VCaP (cell line): ENCODE data around the gene ZNF440.
A peak's percentile ranks its signal among the peaks of the same experiment; 100 is the strongest.
"Not testable (repeated sequence)": the region's sequence is repeated elsewhere in the genome, so short reads cannot be mapped to it uniquely, and the experiment has no call there.

Experiments
- H3K27ac ChIP-seq: fragments of 450-650 bp; 2 replicates; pipeline ENCODE4 v1.5.1; 2017
- TF ChIP-seq, protein P1 (sequence below): fragments of 450-650 bp; conservative IDR thresholded peaks from 2 replicates; pipeline ENCODE4 v1.5.1; 2017; ENCODE audit warnings: mild to moderate bottlenecking, moderate library complexity

ZNF440 gene

DNA sequence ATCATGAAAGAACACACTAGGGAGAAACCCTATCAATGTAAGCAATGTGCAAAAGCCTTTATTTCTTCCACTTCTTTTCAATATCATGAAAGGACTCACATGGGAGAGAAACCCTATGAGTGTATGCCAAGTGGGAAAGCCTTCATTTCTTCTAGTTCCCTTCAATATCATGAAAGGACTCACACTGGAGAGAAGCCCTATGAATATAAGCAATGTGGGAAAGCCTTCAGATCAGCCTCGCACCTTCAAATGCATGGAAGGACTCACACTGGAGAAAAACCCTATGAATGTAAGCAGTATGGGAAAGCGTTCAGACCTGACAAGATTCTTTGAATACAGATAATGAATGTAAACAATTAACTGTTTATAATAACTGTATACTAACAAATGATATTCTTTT, 19.5 kb downstream of the ZNF440 start:
- no peak overlapping the region for H3K27ac ChIP-seq
- TF ChIP-seq, protein P1, sequence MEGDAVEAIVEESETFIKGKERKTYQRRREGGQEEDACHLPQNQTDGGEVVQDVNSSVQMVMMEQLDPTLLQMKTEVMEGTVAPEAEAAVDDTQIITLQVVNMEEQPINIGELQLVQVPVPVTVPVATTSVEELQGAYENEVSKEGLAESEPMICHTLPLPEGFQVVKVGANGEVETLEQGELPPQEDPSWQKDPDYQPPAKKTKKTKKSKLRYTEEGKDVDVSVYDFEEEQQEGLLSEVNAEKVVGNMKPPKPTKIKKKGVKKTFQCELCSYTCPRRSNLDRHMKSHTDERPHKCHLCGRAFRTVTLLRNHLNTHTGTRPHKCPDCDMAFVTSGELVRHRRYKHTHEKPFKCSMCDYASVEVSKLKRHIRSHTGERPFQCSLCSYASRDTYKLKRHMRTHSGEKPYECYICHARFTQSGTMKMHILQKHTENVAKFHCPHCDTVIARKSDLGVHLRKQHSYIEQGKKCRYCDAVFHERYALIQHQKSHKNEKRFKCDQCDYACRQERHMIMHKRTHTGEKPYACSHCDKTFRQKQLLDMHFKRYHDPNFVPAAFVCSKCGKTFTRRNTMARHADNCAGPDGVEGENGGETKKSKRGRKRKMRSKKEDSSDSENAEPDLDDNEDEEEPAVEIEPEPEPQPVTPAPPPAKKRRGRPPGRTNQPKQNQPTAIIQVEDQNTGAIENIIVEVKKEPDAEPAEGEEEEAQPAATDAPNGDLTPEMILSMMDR: no peak

DNA sequence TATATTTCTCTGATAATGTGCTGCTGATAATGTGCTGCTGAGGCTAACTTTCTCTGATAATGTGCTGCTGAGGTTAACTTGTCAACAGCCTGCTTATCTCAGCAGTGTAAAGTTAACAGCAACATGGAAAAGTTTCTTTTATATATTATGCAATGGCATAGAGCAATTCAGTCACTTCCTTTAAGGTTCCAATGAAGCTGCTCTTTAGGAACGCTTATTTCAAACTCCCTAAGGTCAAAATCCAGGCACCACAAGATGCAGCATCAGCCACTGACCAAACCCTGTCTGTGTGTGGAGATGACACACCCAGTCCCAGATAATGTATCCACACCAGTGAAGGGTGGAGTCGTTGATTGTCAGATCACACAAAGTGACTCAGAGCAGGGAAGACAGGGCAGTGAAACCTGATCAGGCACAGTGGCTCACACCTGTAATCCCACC, 21.6 kb downstream of the ZNF440 start:
- not testable (repeated sequence) for H3K27ac ChIP-seq

DNA sequence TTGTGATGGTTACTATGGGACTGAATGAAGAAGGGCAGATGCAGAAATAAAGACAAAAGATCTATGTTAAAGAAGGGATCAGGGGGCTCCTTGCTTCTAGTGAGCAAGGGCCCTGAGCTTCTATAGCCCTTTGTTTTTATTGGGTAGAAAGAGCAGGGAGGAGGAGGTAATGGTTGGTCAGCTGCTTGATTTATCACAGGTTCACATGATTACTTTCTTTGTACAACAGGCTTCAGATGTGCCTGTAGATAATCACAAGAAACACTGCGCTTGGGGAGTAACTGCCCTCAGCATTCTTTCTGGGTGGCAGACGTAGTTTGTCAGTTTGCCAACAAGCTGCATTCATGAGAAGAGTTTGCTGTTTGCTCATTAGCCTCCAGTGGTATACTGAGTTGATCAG, 29.6 kb downstream of the ZNF440 start:
- TF ChIP-seq, protein P1: no peak
- H3K27ac ChIP-seq: peak overlapping the region; percentile 63

DNA sequence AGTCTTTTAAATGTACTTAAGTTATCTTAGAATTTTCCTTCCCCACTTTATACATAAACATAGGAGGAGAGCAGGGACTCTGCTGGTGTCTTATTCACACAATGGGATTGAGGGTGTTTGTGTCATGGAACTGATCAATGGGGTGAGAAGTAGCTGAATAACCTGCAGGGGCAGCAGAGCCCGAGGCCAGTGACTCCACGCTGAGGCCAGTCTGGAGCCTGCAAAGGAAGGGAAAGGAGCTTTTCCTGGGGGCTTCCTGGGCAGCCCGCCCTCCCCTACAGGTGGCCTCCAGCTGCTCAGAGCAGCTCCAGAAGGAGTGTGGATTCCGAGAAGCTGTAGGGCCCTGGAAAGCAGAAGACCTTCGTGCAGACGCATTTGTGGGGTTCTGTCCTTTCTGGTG, 33.5 kb downstream of the ZNF440 start:
- peak overlapping the region; percentile 77 for H3K27ac ChIP-seq

DNA sequence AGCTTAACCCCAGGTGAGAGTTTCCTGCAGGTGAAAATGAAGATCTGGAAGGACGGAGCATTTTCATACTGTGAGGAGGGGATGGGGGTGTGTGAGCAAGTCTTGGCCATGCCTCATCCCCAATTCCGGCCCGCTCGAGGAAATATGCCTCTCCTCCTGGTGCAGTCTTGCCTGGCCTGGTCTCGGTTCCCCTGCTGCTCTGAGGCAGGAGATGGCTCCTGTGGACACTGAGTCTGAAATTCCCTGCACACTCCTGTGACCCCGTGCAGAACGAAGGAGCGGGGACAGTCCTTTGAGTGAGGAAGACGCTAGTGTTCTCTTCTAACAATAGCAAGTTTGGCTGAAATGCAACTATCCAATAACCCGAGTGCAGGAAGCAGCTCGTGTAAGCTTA, 34.1 kb downstream of the ZNF440 start:
- TF ChIP-seq, protein P1: no peak
- peak overlapping the region; percentile 77 for H3K27ac ChIP-seq

DNA sequence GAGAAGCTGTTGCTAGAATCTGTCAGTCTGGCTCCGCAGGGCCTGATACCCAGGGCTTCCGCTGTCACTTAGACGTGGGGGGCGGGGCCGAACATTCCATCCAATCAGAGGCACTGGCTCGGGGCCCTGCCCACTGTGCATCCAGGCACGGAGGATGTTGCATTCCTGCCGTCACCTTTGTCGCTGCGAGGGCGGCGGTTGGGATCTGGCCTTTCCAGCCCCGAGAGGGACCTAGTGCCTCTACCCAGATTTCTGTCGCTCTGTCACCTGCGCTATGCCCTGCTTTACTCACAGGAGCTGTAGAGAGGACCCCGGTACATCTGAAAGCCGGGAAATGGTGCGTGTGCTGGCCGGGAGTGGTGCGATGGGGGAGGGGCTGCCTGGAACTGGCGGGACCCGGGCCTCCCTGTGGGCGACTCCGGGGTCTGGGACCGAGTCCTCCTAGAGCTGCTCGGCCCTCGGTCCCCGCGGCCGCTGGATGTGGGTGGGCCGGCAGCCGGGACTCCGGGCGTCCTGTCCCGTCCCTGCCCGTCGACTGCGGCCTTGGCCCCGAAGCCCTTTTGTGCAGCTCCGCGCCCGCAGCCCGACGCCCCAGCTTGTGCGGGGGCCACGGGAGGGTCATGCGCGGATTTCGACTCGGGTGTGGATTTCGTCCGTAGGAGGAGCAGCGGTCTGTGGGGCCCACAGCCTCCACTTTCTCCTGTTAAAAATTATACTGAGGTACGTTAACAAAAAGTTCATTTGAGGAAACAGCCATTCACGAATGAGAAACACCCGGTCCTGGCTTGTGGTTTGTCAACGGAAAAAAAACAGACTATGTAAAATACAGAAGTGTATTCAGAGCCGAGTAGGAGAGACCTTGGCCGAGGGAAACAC, 34.8 kb downstream of the ZNF440 start, which contains the start of gene ZNF439:
Gene ZNF439 (plus strand): TSS at position 133 of the 876 bp plus-strand sequence. CDS start 142 bp downstream, at position 275.
- TF ChIP-seq, protein P1: no peak
- peak within 1 kb of the TSS; percentile 77 for H3K27ac ChIP-seq

DNA sequence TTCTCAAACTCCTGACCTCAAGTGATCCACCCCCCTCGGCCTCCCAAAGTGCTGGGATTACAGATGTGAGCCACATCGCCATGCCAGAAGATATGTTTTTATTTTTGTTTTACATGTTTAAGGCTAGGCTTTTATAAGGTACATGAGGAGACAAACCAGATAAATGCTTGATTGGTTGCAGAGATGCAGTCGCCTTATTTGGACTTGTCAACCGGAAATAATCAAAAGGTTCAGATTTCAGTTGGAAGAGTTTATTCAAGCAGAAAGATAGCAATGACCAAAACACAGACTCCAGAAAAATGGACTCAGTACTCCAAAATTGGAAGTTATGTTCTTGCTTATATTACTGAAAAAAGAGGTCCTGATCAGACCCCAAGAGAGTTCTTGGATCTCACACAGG, 36.2 kb downstream of the ZNF440 start:
- not testable (repeated sequence) for H3K27ac ChIP-seq

DNA sequence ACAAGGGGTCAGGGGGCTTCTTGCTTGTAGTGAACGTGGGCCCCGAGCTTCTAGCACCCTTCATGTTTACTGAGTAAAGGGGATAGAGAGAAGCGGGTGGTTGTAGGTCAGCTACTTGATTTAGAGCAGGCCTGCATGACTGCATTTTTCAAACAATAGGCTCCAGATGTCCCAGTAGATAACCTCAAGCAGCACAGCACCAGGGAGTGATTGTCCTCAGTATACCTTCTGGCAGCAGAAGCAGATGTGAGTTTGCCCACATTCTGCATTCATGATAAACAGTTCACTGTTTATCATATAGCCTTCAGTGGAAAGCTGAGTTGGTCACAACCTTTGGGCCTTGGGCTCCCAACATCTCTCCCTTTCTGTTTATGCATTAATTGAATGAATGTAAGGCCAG, 39.3 kb downstream of the ZNF440 start:
- TF ChIP-seq, protein P1: no peak
- H3K27ac ChIP-seq: no peak overlapping the region

DNA sequence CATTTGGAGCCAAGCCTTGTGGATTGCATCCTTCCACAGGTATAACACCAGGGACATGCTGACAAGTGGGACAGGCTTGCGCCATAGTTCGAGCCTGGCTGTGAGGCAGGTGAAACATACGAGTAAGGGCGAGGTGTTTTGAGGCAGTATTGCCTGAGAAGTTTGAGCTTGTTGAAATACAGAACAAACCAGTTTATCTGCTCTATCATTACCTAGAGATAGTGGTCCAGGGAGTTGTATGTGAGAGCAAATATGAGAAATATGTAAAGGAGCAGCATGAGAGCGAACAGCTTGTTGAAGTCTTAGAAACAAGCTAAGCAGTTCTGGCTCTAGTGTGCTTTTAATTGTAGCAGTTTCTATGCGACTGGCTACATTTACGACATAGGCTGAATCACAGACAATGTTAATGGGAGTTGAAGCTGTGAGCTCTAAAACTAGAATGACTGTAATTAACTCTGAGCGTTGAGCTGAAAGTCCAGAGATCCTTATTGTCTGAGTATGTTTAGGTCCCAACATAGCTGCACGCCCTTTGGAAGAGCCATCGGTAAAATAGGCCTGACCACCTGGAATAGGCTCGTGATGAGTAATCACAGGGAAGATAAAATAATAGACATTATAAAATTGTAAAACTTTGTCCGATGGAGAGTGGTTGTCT, 42.6 kb downstream of the ZNF440 start:
- TF ChIP-seq, protein P1: no peak
- peak overlapping the region; percentile 33 for H3K27ac ChIP-seq
